HG03159 (cell line): ENCODE data around the gene TSHZ2.

ENCODE experiments used
- ATAC-seq: cut with Tn5 transposase; IDR thresholded peaks from one replicate; pipeline ENCODE4 v1.9.1; 2021; ENCODE audit warnings: mild to moderate bottlenecking, moderate library complexity; ENCODE audit not compliant: unreplicated experiment

TSHZ2 gene

GRCh38 chr20:53150532-53150931 lies 178.4 kb downstream of the TSHZ2 start:
- no peak for ATAC-seq

DNA sequence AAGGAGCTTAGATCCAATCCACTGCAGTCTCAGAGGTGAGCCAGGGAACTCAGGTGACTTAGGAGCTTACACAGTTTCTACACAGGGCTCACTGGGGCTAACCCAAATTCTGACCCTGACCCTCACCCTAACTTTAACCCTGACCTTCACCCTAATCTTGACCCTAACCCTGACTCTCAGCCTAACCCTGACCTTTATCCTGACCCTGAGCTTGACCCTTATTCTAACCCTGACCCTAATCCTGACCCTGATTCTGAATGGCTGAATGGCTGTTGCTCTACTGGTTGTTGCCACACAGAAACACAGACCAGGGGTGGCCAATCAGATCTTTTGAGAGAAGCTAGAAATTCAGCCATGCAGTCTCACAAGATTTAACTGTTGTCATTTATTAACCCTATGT lies 180.1 kb downstream of the TSHZ2 start:
- ATAC-seq: no peak

- no peak for ATAC-seq
Measured at GRCh38 chr20:53154540-53154939, 182.4 kb downstream of the TSHZ2 start.

DNA sequence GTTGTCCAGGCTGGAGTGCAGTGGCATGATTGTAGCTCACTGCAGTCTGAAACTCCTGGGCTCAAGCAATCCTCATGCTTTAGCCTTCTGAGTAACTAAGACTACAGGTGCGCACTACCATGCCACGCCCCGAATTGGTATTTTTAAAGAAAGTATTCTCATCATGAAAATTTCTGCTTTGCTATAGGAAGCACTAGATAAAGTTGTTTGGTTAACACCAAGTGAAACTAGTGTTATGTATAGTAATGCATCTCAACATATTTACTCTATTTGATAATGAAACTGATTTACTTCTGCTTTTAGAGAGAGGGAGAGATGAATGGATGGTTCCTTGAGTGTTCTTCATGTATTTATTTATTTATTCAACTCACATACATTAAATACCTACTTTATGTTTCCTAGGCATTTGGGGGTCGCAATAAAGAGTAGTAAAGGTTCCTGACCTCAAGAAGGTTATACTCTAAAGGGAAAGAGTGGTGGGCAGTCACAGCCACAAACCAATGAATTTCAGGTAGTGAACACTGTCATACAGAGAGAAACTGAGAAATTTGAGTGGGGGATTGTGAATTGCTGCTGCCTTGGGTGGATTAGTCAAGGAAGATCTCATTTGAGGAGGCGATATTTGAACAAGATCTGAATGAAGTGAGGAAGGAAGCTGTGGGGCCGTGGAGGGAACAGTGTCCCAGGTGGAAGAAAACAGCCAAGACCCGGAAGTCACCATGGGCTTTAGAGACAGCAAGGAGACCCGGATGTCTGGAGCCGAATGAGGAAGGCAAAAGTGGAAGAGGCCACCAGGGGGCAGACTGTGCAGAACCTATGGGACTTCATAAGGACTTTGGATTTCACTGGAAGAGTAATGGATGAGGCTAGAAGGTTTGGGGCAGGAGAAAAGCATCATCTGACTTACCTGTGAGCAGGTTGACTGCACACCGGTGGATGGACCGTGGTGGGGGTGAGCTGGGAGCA lies 185.6 kb downstream of the TSHZ2 start:
- ATAC-seq: peak; percentile 78

DNA sequence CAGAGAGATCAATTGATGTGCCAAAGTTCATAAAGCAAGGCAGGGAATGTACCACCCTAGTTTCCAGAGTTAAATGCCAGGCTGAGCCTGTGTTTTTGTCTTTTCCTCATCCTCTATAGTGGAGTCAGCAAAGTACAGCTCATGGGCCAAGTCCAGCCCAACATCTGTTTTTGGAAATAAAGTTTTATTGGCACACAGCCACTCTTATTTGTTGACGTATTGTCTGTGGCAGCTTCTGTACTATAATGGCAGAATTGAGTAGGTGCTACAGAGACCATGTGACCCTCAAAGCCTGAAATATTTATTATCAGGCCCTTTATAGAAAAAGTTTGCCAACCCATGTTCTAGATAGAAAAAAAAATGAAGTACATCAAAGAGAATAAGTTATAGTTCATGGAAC lies 187.0 kb downstream of the TSHZ2 start:
- no peak for ATAC-seq

DNA sequence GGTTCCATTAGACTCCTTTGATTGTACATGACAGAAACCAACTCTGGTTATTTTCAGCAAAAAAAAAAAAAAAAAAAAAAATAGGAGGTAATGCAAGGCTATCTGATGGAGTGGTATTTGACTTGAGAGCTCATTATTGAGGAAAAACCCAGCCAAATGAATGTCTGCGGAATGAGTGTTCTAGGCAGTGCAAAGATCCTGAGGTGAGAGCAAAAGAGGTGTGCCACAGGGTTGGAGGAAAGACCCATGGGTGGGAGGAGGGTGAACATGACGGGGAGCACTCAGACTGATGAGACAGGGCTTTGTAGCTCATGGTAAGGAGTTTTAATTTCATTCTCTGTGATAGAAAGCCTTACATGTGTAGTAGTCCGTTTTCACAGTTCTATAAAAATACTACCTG lies 188.9 kb downstream of the TSHZ2 start:
- no peak for ATAC-seq

DNA sequence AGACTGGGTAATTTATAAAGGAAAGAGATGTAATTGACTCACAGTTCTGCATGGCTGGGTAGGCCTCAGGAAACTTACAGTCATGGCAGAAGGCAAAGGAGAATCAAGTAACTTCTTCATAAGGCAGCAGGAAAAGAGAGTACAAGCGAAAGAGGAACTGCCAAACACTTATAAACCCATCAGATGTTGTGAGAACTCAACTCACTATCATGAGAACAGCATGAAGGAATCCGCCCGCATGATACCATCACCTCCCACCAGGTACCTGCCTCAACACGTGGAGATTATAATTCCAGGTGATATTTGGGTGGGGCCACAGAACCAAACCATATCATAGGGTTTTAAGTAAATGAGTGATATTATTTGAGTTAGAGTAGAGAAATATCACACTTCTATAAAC lies 189.3 kb downstream of the TSHZ2 start:
- ATAC-seq: no peak

DNA sequence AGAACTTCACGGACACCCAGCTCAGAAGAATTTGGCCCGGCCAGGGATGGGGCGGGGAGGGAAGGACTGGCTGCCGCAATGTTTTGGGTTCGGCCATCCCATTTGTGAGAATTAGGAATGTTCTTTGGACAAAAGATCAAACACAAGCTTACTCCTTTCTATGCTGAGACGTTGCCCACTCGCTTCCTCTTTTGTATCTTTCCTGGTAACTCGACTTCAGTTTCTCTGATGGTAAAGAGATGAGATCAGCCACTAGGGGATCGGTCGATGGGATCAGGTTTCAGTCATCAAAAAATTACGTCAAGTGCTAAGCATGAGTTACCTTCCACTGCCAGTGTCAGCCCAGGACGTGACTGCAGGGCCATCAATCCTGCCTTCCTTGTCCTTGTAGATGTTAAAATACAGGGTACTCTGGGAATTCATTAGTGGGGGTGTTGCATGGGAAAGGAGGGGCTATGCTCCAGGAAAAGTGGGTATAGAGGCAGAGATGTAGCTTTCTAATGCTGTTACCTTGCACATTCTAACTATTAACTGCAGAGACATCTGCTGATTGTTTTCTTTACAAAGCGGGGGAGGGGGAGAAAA lies 190.2 kb downstream of the TSHZ2 start:
- no peak for ATAC-seq

GRCh38 chr20:53163486-53163885 lies 191.3 kb downstream of the TSHZ2 start:
- no peak for ATAC-seq

DNA sequence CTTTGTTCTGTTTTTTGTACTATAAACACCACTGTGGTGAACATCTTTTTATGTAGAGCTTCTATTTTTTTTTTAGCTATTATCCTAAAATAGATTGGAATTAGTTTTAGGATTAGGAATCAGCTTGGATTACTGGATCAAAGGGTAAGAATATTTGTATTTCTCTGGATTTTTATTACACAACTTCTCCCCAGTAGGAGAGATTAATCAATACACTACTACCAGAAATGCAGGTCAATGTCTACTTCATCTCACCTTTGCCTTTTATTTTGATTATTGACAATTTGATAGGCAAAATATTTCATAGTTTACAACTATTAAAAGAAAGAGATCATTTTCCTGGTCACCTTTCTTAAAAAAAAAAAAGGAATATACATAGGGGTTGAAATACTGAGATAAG lies 191.9 kb downstream of the TSHZ2 start:
- no peak for ATAC-seq

- no peak for ATAC-seq
Measured at GRCh38 chr20:53165452-53165851, 193.3 kb downstream of the TSHZ2 start.

- no peak for ATAC-seq
Measured at GRCh38 chr20:53168491-53168890, 196.3 kb downstream of the TSHZ2 start.

DNA sequence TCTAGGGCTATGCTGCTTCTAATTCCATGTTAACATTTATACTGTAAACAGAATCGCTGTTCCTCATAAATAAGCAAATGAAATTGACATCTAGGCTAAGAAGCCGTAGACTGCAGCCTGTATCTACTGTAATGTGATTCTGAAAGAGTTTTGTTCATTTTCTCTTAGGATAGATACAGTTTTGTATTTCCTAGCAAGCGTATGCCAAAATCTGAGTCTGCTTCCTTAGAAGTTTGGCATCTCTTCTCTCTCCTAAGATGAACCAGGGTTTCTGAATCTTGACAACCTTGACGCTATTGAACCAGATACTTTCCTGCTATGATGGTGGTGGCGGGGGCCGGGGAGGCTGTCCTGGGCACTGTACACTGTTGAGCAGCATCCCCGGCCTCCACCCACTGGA lies 198.0 kb downstream of the TSHZ2 start:
- ATAC-seq: no peak

GRCh38 chr20:53171065-53171464 lies 198.9 kb downstream of the TSHZ2 start:
- no peak for ATAC-seq

- no peak for ATAC-seq
Measured at GRCh38 chr20:53174454-53174853, 202.3 kb downstream of the TSHZ2 start.

DNA sequence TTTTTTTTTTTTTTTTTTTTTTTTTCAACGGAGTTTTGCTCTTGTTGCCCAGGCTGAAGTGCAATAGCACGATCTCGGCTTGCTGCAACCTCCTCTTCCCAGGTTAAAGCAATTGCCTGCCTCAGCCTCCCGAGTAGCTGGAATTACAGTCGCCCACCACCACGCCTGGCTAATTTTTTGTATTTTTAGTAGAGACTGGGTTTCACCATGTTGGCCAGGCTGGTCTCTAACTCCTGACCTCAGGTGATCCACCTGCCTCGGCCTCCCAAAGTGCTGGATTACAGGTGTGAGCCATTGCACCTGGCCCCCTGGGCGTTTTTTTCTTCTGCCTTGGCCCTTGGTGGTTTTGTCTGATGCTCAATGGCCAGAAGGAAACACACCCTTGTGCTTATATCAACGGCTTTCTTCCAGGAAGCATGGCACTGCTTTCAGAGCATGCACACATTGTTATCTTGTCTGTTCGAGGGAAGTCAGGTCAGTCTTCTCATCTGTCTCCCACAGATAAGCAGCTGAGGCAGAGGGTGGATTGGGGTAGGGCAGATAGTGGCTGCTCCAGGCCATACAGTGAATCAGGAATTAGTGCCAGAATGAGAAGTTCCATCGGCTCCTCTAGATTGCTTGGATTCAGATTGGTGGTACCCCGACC lies 203.1 kb downstream of the TSHZ2 start:
- no peak for ATAC-seq

DNA sequence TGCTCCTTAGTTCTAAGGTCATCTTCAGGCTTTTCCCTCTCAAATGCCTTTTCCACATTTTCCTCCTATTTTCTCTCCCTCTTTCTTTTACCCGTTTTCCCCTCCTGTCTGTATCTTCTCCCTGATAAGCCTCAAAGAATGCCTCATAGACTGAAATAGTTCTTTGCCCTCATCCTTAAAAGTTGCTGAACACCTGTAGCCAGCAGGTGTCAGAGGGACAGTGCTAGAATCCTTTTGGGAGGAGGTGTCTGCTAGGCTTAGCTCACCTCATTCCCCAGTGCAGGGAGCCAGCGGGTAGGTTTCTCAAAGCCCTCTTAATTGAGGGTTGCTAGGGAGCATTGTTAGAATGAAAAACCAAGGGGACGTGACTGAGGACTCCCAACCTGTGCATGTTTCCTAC lies 204.0 kb downstream of the TSHZ2 start:
- ATAC-seq: no peak

GRCh38 chr20:53177687-53178086 lies 205.5 kb downstream of the TSHZ2 start:
- no peak for ATAC-seq

- ATAC-seq: no peak
Measured at GRCh38 chr20:53179749-53180148, 207.6 kb downstream of the TSHZ2 start.

DNA sequence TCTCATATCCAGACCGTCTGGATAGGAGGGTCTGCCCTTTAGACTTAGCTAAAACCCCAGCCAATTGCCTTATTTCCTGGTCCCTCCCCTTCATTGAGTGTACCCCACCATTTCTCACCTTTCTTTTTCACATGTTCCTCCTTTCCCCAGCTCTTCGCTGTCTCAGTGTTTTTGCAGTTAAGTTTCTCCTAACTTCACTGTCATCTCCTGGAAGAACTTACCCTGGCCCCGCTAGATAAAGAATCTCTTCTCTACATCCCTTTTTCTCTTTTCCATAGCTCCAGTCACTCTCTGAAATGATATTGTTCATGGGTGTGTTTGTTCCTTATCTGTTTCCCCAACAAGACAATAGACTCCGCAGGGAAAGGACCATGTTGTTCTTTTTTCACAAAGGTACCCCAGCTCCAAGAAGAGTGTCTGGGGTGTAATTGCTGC lies 208.8 kb downstream of the TSHZ2 start:
- no peak for ATAC-seq

- no peak for ATAC-seq
Measured at GRCh38 chr20:53181866-53182376, 209.8 kb downstream of the TSHZ2 start.

- no peak for ATAC-seq
Measured at GRCh38 chr20:53183181-53183580, 211.0 kb downstream of the TSHZ2 start.
